GM18502 (cell line): ENCODE measurements around the gene PI4K2B.
"Not testable (repeated sequence)": the region's sequence is repeated elsewhere in the genome, so short reads cannot be mapped to it uniquely, and the experiment has no call there.

Experiments
- ATAC-seq: cut with Tn5 transposase; IDR thresholded peaks from one replicate; pipeline ENCODE4 v1.9.1; 2021; ENCODE audit warnings: mild to moderate bottlenecking; ENCODE audit not compliant: unreplicated experiment, poor library complexity

Gene PI4K2B

DNA sequence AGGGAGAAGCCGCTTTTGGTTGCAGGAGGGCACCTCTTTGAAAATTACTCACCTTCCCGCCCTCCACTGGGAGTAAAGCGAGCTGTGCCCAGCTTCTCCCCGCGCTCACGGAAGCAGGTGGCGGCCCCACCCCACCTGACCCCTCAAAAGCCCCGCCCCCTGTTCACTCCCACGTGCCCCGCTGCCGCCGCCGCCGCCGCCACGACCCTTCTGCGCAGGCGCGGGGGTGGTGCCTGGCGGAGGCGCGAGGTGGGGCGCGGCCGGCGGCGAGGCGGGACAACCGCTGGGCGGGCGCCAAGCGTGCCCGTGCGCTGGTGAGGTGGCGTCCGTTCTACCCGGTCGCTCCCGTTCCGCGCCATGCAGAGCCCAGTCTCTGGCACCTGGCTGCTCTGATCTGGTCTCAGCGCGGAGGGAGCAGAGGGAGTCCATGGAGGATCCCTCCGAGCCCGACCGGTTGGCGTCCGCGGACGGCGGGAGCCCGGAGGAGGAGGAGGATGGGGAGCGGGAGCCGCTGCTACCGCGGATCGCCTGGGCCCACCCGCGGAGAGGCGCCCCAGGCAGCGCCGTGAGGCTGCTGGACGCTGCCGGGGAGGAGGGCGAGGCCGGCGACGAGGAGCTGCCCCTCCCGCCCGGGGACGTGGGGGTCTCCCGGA lies at the start of gene PI4K2B:
Gene PI4K2B (plus strand): TSS at position 297 of the 653 bp plus-strand sequence. CDS start 131 bp downstream, at position 428.
- peak; percentile 76 for ATAC-seq

GRCh38 chr4:25184056-25184455 lies 49.8 kb upstream of the PI4K2B start:
- no peak for ATAC-seq

DNA sequence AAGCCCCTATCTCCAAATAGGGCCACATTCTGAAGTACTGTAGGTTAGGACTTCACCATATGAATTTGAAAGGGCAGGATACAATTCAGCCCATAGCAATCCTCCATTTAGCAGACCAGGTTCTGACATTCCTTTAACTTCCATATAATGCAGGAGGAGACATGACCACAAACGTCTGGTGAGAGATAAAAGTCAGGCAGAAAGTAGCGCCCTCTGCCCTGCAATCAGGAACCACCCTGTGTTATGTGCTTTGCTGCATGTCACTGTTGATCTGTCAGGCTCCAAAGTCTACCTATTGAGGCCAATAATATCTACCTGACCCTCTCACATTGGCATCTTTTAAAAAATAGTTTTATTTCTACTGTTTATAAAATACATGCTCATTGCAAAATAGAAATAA lies 43.4 kb upstream of the PI4K2B start:
- no peak for ATAC-seq

- ATAC-seq = no peak
Observed at GRCh38 chr4:25198713-25199112, 35.1 kb upstream of the PI4K2B start.

GRCh38 chr4:25207997-25208396 lies 25.8 kb upstream of the PI4K2B start:
- no peak for ATAC-seq

- ATAC-seq = no peak
Observed at GRCh38 chr4:25209702-25210101, 24.1 kb upstream of the PI4K2B start.

DNA sequence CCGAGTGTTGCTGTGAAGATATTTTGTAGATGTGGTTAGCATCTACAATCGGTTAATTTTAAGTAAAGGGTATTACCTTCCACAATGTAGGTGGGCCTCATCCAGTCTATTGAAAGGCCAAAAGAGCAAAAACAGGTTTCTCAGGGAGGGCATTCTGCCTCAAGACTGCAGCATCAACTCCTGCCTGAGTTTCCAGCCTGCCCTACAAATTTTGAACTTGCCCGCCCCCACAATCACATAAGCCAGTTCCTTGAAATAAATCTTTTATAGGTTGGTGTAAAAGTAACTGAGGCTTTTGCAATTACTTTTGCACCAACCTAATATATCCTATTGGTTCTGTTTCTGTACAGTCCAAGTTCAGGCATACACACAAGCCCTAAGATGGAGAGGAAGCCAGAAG lies 22.1 kb upstream of the PI4K2B start:
- ATAC-seq = no peak

DNA sequence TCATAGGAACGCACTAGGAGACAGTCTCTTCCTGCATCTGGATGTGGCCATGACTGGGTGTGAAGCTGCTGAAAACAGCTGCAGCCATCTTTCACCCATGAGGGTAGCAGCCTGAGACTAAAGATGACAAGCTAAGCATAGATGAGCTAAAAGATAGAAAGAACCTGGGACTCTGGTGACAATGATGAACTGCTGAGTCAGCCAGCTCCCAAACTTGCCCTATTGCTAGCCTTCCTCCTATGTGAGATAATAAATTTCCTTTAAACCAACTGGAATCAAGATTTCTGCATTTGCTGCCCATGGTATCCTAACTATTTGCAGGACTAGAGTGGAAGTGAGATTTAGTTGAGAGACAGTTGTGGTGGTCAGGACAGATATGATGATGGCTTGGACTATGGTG lies 21.0 kb upstream of the PI4K2B start:
- no peak for ATAC-seq

GRCh38 chr4:25213347-25213979 lies 20.4 kb upstream of the PI4K2B start:
- ATAC-seq = no peak

DNA sequence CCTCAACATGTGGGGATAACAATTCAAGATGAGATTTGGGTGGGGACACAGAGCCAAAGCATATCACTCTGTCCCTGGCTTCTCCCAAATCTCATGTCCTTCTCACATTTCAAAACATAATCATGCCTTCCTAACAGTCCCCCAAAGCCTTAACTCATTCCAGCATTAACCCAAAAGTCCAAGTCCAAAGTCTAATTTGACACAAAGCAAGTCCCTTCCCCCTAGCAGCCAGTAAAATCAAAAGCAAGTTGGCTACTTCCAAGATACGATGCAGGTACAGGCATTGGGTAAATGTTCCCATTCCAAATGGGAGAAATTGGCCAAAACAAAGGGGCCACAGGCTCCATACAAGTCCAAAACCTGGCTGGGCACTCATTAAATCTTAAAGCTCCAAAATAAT lies 19.1 kb upstream of the PI4K2B start:
- not testable (repeated sequence) for ATAC-seq

GRCh38 chr4:25215511-25215910 lies 18.3 kb upstream of the PI4K2B start:
- ATAC-seq = no peak

DNA sequence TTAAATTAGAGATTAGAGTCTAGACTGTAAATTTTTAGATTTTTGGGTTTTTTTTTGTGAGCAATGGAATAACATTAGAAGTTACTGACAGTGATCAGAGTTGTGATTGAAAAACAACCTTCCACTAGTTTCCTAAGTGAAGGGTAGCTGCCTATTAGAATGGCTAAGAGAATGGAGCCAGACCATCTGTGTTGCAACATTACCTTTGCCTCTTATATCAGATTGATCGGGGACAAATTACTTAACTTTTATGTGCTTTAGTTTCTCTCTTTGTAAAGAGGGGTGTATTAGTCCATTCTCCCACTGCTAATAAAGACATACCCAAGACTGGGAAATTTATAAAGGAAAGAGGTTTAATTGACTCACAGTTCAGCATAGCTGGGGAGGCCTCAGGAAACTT lies 12.5 kb upstream of the PI4K2B start:
- ATAC-seq = no peak

GRCh38 chr4:25223802-25224375 lies 9.9 kb upstream of the PI4K2B start:
- no peak for ATAC-seq

DNA sequence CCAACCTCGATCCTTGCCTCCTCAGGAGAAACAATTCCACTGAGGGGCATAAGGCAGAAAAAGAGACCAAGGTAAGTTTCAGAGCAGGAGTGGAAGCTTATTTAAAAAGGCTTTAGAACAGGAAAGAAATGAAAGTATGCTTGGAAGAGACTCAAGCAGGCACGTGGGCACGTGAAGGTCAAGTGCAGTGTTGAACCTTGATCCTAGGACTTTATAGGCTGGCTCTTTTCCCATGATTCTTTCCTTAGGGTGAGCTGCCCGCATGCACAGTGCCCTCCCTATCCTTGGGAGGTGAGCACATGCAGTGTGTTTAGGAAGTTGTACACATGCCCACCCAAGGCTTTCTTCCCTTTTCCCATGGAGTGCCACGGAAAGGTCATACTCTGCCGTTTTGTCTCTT lies 4.0 kb upstream of the PI4K2B start:
- no peak for ATAC-seq

GRCh38 chr4:25233194-25233593 lies 639 bp upstream of the PI4K2B start:
- no peak for ATAC-seq

DNA sequence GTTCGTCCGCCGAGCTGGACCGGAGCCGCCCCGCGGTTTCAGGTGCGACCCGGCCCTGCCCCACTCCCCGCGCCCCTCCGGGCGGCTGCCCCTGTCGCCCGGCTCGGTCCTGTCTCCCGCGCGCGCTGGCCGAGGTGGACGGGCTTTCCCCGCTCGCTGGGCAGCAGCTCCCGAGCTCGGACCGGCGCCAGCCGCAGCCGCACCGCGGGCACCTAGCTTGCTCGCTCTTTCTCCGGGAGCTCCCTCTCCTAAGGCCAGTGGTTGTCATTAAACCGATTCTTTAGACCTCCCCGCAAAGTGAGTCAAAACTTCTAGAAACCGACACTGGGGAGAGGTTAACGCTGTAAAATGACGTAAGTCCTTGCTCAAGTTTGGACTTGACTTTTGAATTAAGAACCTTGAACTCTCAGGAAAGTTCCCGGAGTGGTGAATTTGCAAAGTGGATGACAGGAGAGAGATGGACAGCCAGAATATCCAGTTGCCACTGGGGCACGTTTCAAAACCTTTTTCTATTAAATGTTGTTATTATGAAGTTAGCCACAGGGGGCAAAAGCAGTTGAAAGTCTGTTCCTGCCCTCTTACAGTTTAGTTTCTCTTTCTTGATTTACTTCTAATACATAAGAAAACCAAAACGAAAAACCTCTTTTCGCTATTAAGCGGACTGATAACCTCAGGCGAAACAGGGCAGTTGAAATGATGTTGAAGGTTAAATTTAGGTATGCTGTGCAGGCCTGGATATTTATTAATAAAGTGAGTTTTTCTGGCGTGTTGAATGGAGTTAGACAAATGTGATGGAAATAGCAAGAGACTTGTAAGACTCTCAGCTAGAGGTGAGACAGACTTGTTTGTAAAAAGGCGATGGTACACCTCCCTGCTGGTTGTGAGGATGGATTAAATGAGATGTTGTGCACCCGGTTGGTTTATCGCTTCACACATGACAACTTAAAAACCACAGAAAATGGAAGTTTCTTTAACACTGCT lies 847 bp downstream of the PI4K2B start:
- ATAC-seq = peak; percentile 62

GRCh38 chr4:25235401-25235800 lies 1.6 kb downstream of the PI4K2B start:
- no peak for ATAC-seq

GRCh38 chr4:25236030-25236429 lies 2.2 kb downstream of the PI4K2B start:
- ATAC-seq = not testable (repeated sequence)

GRCh38 chr4:25236971-25237370 lies 3.1 kb downstream of the PI4K2B start:
- no peak for ATAC-seq

GRCh38 chr4:25238052-25238451 lies 4.2 kb downstream of the PI4K2B start:
- ATAC-seq = no peak

GRCh38 chr4:25239528-25239927 lies 5.7 kb downstream of the PI4K2B start:
- not testable (repeated sequence) for ATAC-seq
